Stimulated activated CD8-positive, alpha-beta memory T cell treated with anti-CD3 and anti-CD28 coated beads, Interleukin-15, amount 100 ng/mL, for 48 hours (primary cell): Measurements from ENCODE around the gene CAMK2D.

Experiments
- DNase-seq, 2 donors: peaks; one replicate each; pipeline ENCODE4 v3.0.0-alpha.2; 2020; ENCODE audit warnings: low read depth in 2 of 2

The CAMK2D gene

DNA sequence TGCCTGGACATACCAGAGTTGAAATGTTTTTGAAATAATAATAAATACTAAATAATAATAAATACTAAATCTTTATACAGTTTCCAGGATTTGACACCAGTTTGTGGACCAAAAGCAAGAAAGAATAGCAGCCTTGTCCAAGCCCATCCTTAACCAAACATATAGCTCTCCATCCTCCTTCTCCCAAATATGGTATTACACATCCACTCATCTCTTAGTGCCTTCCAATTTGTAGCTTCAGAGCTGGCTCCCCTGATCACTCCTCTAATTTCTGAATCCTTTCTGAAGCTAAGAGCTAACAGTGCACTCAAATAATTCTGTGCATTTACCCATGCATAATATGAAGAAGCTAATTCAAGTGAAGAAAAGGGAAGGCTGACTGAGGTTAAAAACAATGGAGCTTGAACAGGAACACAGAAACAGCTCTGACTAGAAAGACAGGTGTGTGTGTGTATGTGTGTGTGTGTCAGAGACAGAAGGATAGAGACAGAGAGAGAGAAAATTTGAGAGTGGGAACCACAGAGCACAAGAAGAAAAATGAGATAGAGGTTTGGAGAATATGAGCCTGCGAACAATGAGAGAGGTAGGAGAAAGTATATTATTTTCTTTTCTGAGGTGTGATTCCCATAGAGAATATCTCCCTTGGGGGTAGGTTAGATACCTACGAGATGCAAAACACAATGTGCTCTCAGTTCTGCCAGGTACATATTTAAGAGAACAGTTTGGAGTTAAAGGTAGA, 123.5 kb downstream of the CAMK2D start:
- no peak for DNase-seq

DNA sequence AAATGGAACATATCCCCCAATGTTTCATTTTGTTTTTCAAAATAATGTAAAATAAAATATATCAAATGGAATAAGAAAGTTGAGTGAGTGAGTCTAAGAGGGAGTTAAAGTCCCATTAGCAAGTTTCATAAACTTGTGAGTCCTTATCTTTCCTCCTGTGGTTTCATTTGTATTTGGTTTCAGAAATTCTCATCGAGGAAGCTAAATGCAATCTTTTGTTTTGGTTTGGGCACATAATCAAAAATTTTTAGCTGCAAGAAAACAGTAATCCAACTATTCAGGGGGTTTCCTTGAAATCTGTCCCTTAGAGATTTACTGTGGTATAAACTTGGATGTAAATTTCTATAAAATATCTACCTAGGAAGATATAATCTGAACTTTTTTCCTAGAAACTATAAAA, 124.2 kb downstream of the CAMK2D start:
- no peak for DNase-seq

DNA sequence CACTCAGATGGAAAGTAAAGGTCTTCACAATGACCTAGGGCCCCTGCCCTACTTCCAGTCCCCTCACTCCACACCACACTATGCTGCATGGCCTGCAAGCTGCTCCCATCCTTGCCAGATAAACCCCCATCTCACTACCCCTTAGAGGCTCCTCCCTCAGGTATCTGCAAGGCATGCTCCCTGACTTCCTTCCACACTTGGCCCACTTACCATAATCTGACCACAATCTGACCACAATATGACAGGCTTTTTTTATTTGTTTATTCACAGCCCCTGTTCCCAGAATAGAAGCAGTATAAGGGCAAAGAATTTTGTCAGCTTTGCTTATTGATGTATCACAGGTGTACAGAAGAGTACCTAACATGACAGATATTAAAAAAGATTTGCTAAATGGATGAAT, 124.7 kb downstream of the CAMK2D start:
- DNase-seq, result no peak

DNA sequence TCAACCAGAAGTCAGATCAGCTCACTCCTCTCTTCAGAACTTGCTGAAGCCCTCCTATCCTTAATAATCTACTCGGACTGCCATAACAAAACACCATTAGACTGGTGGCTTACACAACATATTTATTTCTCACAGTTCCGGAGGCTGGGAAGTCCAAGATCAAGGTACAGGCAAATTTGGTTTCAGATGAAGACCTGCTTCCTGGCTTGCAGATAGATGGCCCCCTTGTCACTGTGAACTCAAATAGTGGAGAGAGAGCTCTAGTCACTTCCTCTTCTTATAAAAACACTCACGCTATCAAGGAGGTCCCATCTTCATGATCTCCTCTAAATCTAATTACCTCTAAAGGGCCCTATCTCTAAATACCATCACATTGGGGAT, 125.1 kb downstream of the CAMK2D start:
- DNase-seq, result no peak

DNA sequence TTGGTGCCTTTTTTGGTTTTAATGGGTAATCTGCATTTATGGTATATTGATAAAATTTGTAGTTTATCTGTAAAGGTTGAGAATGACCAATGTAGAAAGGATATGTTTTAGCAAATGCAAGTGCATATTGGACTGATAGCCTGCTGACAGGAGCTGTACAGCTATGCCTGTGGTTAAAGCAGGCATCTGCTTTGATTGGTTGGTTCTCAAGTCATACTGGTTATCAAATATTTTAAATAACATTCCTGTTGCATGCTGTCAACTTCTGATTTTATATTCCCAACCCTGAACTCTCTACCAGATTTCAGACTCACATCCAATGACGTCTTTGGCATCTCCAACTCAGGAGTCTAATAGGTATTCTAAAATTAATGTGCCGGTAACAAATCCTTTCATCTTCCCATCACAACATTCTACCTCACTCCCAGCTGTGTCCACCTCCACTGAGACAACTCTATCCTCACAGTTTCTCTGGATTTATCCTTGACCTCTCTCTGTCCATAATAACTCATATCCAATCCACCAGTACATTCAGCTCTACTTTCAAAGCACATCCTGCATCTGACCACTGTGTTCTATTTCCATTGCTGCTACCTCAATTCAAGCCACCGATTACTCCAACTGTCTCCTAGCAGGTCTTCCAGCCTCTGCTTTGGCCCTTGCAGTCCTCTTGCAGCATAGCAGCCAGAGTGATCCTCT, 125.7 kb downstream of the CAMK2D start:
- no peak for DNase-seq

DNA sequence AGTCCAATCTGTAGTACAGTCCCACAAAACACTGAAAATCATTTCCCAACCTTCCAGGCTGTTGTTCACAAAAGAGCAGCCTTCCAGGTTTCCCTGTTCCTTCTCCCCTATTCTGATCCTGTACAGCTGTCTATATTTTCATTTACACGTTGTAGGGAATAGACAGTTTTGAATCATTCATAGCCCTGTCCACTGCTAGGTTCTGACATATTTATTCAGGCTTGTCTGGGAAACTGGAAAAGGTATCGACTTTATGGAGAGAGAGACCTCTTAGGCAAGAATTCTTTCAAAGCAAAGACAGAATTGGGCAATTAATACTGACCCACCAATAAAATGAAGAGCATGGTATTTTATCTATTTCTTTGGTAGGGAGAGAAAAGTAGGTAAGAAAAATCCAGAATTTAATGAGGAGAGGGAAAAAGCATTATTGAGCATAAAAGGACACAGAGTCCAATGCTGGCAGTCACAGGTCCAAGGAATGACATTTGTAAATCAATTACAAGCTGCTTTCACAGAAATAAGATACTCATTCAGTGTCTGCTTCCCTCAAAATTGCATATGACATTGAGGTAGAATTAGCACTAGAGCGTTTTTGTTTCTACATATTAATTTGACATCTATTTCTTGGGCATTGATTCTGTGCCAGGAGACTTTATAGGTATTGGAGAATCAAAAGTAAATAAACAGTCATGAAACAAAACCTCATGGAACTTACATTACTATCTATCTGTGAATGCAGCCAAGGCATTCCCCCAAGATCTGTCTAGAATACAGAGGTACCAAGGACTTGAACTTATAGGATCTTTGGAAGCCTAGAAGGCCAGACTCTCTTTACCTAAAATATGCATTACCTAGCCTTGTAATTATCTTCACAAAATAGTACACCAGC, 127.2 kb downstream of the CAMK2D start:
- DNase-seq, result no peak

DNA sequence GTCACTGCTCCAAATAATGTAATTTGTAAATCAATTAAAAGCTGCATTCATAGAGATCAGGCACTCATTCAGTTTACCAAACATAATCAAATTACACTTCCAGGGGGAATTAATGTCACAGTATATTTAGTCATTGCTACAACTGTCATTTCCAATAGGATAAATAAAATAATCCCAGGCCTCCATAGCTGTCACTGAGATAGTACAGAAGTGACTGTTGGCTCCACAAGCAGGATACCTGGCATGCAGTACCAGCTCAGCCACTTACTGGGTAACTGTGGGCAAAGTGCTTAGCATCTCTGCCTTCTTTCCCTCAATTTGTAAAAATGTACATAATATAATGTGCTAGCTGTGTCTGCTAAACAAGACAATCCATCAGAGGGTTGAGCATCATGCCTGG, 128.1 kb downstream of the CAMK2D start:
- DNase-seq, result no peak

DNA sequence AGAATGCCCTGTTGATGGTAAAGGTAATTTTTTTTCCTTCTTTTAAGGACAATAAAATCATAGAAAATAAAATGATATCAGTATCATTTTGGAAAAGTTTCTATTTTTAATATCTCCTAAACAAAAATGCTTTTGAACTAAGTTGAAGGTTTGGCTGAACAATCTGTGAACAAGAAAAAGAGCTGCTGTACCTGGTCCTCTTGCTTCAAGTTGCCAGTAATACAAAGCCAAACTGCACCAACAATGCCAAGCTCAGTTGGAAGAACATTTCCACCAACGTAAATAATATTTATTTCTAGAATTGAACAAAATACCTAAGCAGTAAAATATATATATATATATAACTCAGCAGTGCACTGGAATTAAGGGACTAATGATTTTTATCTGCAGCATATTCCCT, 132.8 kb downstream of the CAMK2D start:
- DNase-seq, result no peak

DNA sequence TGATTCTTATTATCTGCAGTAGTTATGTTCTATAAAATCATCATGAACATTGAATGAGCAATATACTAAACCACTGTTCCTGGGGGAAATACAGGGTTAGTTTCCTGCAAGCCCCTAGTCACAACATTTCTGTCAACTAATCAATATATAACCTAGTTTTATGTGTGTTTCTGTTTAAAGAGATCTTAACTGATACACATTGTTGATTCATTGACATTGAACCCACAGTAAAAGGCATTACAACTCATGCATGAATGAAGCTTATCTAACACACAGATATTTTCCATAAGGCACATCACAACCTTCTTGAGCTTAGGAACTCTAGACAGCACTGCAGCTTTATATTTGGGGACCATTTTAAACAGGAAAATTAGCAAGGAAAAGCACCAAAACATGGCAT, 134.2 kb downstream of the CAMK2D start:
- no peak for DNase-seq

DNA sequence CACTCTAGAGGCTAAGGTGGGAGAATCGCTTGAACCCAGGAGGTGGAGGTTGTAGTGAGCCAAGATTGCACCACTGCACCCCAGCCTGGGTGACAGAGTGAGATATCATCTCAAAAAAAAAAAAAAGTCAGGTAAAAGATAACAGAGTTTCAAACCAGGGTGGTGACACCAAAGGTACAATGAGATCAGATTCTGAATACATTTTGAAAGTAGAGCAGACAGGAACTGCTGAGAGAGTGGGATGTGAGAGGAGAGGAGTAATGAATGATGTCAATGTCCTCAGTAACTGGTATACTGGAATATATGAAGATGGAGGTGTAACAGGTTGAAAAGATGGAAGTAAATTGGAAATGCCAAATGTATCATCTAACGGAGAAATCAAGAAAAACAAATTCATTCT, 135.6 kb downstream of the CAMK2D start:
- DNase-seq, result no peak

DNA sequence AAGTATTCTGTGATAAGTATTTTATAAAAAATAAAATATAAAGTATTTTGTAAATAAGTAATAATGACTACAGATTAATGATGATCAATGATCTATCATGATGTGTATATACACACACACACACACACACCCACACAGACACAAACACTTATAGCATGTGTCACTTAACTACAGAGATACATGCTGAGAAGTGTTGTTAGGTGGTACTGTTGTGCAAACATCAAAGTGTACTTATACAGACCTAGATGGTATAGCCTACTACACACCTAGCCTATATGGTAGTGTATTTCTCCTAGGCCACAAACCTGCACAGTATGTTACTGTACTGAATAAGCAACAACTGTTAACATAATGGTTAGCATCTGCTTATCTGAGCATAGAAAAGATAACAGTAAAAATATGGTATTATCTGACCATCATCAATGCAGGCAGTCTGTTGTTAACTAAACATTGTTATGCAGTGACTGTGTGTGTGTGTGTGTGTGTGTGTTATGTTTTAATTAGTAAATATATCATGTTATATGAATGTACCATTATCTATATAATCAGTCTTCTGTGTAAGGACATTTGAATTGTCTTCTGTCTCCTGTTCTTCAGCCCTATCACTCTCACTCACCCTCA, 138.2 kb downstream of the CAMK2D start:
- no peak for DNase-seq

DNA sequence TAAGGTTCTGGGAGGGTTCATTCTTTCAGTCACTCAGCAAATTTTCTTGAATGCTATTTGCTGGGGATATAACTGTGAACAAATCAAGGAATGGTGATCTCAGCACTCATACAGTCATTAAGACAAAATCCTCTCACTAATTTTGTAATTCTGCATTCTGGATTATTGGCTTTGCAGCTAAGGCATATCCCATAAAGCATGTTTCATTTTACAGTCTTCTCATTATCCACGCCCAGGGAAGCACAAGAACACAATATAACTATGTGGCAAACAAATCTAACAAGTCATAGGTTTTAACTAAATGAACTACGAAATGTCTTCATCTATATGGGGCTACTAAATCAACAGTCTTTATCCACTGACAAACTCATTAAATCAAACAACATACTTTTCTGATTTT, 139.9 kb downstream of the CAMK2D start:
- DNase-seq, result no peak

DNA sequence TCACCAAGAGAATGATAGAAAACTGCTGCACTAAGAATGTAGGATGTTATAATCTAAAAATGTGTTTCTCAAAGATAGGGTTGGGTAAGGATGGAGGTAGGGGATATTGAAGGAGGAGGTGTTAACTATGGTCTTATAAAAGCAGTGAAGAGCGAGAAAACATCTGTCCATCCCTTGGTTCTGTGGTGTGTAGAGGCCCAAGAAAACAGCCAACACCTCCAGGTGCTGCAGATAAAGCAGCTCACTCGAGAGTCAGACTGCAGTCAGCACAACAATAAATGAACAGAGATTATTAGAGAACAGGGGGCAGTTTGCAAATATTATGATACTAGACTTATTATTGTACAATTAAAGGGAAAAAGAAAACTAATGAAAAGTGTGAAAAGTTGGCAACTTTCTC, 141.5 kb downstream of the CAMK2D start:
- no peak for DNase-seq

DNA sequence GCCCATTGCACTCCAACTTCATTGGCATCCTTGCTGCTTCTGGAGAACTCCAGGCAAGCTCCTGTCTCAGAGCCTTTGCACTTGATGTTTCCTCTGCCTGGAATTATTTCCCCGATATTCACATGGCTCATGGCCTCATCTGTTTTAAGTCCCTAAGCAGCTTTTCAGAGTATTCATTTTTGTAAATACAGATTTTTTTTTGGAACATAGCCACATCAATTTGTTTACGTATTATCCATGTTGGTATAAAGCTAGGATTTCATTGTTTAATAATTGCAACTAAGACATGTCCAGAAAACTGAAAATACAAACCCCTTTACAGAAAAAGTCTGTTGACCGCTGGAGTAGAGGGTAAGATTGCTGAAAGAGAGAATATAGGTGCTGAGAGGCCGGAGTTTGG, 142.0 kb downstream of the CAMK2D start:
- no peak for DNase-seq

DNA sequence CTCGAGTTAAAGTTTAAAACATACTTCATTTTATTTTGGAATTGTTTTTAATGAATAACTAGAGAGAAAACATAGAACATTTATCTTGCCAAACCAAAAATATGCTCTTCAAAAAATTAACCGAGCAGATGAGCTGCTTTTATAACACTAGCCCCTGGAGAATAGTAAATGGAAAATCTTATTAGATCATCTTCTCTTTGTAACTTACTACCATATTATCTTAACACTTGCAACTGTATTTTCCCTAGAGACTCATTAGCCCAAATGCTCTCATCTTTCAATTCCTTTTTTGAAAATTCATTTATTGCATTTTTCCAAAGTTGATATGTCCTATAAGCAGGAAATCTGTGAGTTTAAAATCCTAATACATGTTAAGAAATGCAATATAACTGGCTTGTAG, 143.3 kb downstream of the CAMK2D start:
- no peak for DNase-seq

DNA sequence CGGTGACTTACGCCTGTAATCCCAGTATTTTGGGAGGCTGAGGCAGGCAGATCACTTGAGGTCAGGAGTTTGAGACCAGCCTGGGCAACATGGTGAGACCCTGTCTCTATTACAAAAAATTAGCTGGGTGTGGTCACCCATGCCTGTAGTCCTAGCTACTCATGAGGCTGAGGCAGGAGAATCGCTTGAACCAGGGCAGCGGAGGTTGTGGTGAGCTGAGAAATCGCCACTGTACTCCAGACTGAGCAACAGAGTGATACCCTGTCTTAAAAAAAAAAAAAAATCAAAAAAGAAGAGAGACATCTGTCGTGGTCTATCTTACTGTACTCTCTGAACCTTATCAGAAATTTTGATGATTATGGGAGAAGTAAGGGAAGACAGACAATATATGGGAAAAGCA, 144.3 kb downstream of the CAMK2D start:
- DNase-seq, result no peak

DNA sequence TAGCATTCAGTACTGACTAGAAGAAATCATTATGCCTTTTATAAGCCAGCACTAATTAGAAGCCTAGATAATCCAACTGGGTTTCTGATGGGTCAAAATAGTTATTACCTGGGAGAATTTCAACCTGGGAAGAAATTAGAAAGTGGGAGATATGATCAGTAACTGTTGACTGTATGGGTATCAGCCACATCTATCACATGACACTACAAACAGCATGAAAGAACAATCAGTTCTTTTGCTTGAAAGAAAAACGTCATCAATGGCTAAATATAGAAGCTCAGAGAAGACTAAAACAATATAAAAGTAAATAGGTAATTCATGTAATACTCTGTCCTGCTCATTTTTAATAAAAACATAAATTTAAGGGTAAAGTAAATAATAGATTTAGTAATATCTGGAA, 145.1 kb downstream of the CAMK2D start:
- no peak for DNase-seq

DNA sequence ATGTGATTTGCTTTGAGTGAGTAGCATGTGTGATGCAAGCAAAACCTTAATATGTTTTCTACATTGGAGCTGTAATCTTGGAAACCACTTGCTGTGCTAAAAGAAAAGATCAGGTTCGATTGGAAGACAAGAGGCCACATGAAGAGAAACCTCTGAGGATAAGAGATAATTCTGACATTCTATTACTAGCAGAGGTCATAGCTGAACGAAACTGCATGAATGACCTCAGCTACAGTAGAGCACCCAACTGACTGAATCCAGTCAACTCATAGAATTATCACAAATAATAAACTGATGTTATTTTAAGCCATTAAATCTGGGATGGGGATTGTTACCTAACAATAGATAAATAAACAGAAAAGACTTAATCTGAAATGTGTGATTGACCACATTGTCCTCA, 147.1 kb downstream of the CAMK2D start:
- DNase-seq, result no peak

DNA sequence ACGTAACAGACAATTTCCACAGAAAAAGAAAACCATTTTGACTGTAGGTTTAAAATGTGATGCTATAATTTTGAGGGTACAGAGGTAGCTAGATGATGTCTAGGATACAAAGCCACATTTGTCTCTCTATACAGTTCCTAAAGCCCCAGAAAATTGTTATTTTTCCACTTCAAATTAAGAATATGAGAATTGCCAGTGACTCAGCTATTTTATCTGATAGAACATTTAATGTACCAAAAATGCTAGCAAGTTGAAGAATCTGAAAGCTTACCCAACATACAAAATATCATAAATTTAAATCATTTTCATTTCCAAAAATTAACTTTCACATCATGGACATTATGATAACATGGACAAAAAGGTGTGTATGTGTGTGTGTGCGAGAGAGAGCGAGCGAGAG, 148.0 kb downstream of the CAMK2D start:
- no peak for DNase-seq

DNA sequence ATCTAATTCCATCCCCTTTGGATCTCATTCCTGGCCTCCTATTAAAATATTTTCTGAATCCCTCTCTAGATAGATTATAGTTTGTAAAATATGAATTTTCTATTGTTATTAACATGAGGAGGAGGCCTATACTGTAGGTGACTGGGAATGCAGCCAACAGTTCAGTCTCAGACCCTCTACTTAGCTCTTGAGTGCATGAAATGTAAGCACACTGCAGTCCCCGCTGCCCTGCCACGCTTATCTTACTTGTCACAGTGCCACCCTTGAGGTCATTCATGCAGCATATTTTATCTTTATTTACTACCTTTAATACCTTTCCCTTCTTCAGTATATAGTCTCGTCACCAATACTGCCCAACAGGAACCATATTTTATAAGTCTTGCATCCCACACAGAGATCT, 151.0 kb downstream of the CAMK2D start:
- DNase-seq, result no peak

DNA sequence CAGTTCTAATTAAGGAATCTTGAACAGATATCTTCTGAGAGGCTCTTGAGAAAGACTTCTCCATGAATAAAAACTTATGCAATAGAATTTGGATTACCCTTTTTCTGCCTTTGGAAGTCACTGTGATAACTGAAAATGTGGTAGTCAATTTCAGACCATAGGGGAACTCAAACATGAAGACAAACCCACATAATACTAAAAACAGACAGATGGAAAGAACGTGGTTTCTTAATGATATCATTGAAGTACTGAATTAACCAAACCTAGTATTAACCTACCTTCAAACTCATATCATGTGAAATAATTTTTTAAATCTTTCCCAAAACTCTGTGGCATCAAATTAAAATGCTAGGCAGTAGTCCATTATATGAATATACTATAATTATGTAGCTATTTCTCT, 153.5 kb downstream of the CAMK2D start:
- no peak for DNase-seq

DNA sequence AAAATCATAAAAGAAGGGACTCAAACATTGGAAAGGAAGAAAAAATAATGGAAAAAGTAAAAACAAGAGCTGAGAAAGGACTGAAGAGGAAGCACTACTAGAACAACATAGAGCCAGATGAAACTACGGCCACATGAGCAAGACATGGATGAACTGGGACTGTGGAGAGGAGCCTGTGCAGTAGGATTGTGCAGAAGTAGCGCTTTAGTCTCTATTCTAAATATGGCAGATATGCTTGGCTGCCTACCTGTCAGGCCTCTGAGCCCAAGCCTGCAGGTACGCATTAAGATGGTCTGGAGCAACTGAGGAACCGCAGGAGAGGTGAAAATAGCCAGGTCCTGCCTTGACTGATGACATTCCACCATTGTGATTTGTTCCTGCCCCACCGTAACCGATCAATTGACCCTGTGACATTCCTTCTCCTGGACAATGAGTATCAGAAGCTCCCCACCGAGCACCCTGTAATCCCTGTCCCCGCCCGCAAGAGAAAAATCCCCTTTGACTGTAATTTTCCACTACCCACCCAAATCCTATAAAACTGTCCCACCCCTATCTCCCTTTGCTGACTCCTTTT, 154.3 kb downstream of the CAMK2D start:
- no peak for DNase-seq
